ENCODE measurements around the gene PRKCZ. TPM values are rescaled to one million over a fixed set of nuclear protein-coding genes. Genes with fewer than 3 reads are reported as not detected.

Gene PRKCZ
- total RNA-seq, 2 experiments from 2014 or later: 17.8 to 19.0 TPM

- peaks cover 9 to 16% of the 10 kb centered on the region in 2 experiments for H3K27me3 ChIP-seq (ENCODE audit: control insufficient read depth in 1 of 2, insufficient read depth in 2 of 2, low read length in 2 of 2)
- peaks cover 0 to 16% of the 10 kb centered on the region in 2 experiments for H3K9me3 ChIP-seq (ENCODE audit: control insufficient read depth in 1 of 2, insufficient read depth in 1 of 2, low read length in 2 of 2)
- DNase-seq (no peak), ATAC-seq (ENCODE audit: poor library complexity) (no peak)
- Mint-ChIP-seq H3K27me3 (peaks cover 16% of the 10 kb centered on the region), H3K4me3 (peak overlapping the region; percentile 42), H3K27ac (no peak overlapping the region), H3K9me3 (no peaks in the 10 kb centered on the region), H3K36me3 (ENCODE audit: low read depth) (no peaks in the 10 kb centered on the region), H3K4me1 (ENCODE audit: low read depth) (peaks cover 22% of the 10 kb centered on the region)
- TF ChIP-seq CTCF (IDR thresholded peaks at IDR 0.05): no peak
- intact Hi-C loops (cut with DNase I, micrococcal nuclease): loop anchor here in 1 of 2 experiments (1.0 to 5.0 kb wide), 2 partner anchors 85 to 597 kb away; no protein-coding TSS in a partner anchor
- POLR2A ChIA-PET: interaction anchor here (1.0 kb wide), 1 partner anchor 20 kb away, joined by 3 read pairs; no protein-coding TSS in a partner anchor
- no peak overlapping the region for H3K4me3 ChIP-seq (ENCODE audit: low read length)
- no peaks in the 10 kb centered on the region for H3K36me3 ChIP-seq (ENCODE audit: insufficient read depth, low read length)
- no peak overlapping the region for H3K27ac ChIP-seq (ENCODE audit: low read depth in 1 of 2, low read length in 2 of 2)
- H3K4me1 ChIP-seq (ENCODE audit: insufficient read depth, low read length): peaks cover 32% of the 10 kb centered on the region
- CTCF ChIA-PET: interaction anchor here (0.9 to 1.3 kb wide), 10 partner anchors 8 to 137 kb away, joined by 3 to 11 read pairs (median 3); no protein-coding TSS in a partner anchor
These were observed 4.6 kb upstream of the PRKCZ start for GRCh38 chr1:2045468-2046173.

DNA sequence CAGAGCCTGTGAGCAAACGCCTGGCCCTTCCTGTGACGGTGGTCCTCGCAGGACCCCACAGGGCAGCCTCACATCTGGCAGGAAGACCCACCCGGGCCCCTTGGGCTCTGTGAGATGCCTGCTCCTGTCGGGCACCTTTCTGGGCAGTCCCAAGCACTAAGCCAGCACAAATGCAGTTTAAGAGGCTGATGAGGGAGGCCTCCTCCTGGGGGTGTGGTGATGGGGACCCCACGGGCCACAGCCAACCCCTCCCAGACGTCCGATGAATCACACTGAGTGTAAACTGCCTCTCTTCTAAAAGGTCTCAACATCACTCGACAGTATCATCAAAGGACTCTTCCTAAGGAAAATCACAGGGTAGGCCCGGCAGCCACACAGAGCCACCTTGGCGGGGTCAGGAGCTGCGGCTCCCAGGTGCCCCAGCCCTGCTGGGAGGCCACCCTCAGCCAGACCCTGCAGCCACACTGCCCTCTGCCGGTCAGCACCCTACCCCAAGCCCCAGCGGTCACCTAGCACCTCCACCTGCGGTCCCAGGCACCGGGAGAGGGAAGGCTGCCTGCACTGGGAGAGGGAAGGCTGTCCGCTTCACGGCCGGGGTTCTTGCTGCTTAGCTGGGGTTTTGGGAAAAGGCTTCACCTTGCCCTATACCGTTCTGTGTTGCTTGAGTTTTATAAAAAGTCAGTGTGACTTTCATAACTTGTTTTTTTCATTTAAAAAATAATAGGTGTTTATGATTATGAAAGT lies 3.9 kb upstream of the PRKCZ start:
- Mint-ChIP-seq H3K9me3 (no peaks in the 10 kb centered on the region), H3K4me3 (no peak overlapping the region), H3K27ac (no peak overlapping the region), H3K36me3 (ENCODE audit: low read depth) (no peaks in the 10 kb centered on the region), H3K27me3 (peaks cover 16% of the 10 kb centered on the region), H3K4me1 (ENCODE audit: low read depth) (peaks cover 22% of the 10 kb centered on the region)
- DNase-seq (peak in 8 of 14 experiments; percentile 24 to 64 (median 38)), ATAC-seq (ENCODE audit: poor library complexity) (no peak)
- Histone ChIP-seq H3K27me3 (ENCODE audit: control insufficient read depth in 1 of 2, insufficient read depth in 2 of 2, low read length in 2 of 2) (peaks cover 9 to 16% of the 10 kb centered on the region in 2 experiments), H3K4me3 (ENCODE audit: low read length) (no peak overlapping the region), H3K36me3 (ENCODE audit: insufficient read depth, low read length) (no peaks in the 10 kb centered on the region), H3K9me3 (ENCODE audit: control insufficient read depth in 1 of 2, insufficient read depth in 1 of 2, low read length in 2 of 2) (peaks cover 0 to 16% of the 10 kb centered on the region in 2 experiments), H3K4me1 (ENCODE audit: insufficient read depth, low read length) (peaks cover 39% of the 10 kb centered on the region), H3K27ac (ENCODE audit: low read depth in 1 of 2, low read length in 2 of 2) (no peak overlapping the region)
- ChIA-PET CTCF (no interaction called here), POLR2A (no interaction called here)
- intact Hi-C loops (cut with DNase I, micrococcal nuclease): loop anchor here in 1 of 2 experiments (5.0 kb wide), 1 partner anchor 596 kb away; no protein-coding TSS in a partner anchor
- TF ChIP-seq CTCF (IDR thresholded peaks at IDR 0.05): peak; percentile 45

DNA sequence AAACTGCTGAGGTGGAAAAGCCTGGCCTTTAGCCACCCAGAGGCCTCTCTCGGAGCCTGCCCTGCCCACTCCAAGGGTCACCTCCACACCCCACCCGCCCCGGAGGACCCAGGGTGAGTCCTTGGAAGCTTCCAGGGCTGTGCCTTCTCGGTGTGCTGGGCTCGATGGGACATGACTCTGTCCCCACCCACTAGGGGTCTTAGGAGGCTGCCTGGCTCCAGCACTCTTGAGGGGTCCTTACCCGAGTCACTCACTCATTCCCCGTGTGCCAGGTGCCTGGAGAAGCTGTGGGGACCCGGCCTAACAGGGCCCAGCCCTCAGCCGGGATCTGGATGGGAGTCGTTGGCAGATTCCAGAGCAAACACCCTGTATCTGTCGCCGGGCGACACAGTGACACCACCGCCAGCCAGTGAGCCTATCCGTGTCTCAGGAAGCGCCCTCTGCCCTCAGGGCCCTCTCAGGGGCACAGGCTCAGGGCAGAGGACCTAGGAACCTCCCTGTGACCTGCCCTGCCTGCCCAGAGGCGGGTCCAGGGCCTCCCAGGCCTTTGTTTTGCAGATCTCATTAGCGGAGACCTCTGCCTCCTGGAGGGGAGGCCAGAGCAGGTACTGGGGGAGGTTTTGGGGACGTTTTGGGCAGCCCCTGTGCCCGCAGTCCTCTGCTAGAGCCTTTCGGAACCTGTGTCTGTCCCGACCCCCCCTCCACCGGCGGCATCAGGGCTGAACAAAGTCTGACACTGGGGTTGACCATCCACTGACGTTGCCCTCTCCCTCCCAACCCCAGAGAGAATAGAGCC lies 3.1 kb upstream of the PRKCZ start:
- Mint-ChIP-seq H3K27me3 (peaks cover 16% of the 10 kb centered on the region), H3K4me3 (no peak overlapping the region), H3K9me3 (no peaks in the 10 kb centered on the region), H3K4me1 (ENCODE audit: low read depth) (peaks cover 22% of the 10 kb centered on the region), H3K36me3 (ENCODE audit: low read depth) (no peaks in the 10 kb centered on the region), H3K27ac (no peak overlapping the region)
- DNase-seq: no peak
- no peak for ATAC-seq (ENCODE audit: poor library complexity)
- no peak for TF ChIP-seq CTCF (IDR thresholded peaks at IDR 0.05)
- H3K36me3 ChIP-seq (ENCODE audit: insufficient read depth, low read length): no peaks in the 10 kb centered on the region
- no peak overlapping the region for H3K4me3 ChIP-seq (ENCODE audit: low read length)
- peaks cover 47% of the 10 kb centered on the region for H3K4me1 ChIP-seq (ENCODE audit: insufficient read depth, low read length)
- no peak overlapping the region for H3K27ac ChIP-seq (ENCODE audit: low read depth in 1 of 2, low read length in 2 of 2)
- intact Hi-C loops (cut with DNase I, micrococcal nuclease): loop anchor here in 1 of 2 experiments (5.0 kb wide), 1 partner anchor 595 kb away; no protein-coding TSS in a partner anchor
- ChIA-PET POLR2A (no interaction called here), CTCF (no interaction called here)
- peaks cover 0 to 16% of the 10 kb centered on the region in 2 experiments for H3K9me3 ChIP-seq (ENCODE audit: control insufficient read depth in 1 of 2, insufficient read depth in 1 of 2, low read length in 2 of 2)
- peaks cover 9 to 16% of the 10 kb centered on the region in 2 experiments for H3K27me3 ChIP-seq (ENCODE audit: control insufficient read depth in 1 of 2, insufficient read depth in 2 of 2, low read length in 2 of 2)
